Right ventricle myocardium inferior (tissue), 1 donor: Measurements from ENCODE around the gene CAPN14. TPM values are rescaled to one million over a fixed set of nuclear protein-coding genes. Genes with fewer than 3 reads are reported as not detected.

Experiments used
- ATAC-seq: fragments of 200-7000 bp; cut with Tn5 transposase; one replicate; pipeline ENCODE4 v1.9.1; 2020; ENCODE audit warnings: mild to moderate bottlenecking, moderate library complexity
- DNase-seq: peaks from one replicate; pipeline ENCODE4 v3.0.0; 2021; ENCODE audit errors: missing footprints
- intact Hi-C: fragments of 100-400 bp; cut with DNase I; formaldehyde crosslinking; loops from one replicate; pipeline ENCODE4 v1.11.0; 2022
- total RNA-seq: library from RNA; stranded (reverse); fragmentation: NEBNext Ultra II Directional; extraction: Animal tissue kit (Norgen Biotek cat#: 25700); gene quantifications from one replicate; pipeline ENCODE4 v1.2.1, GENCODE V29; 2021
- donor health status: DM: no; HTN: yes; CAD: no; lungs with severe emphysema.

Gene CAPN14
- total RNA-seq, 1 donor from 2014 or later = 0.35 TPM

DNA sequence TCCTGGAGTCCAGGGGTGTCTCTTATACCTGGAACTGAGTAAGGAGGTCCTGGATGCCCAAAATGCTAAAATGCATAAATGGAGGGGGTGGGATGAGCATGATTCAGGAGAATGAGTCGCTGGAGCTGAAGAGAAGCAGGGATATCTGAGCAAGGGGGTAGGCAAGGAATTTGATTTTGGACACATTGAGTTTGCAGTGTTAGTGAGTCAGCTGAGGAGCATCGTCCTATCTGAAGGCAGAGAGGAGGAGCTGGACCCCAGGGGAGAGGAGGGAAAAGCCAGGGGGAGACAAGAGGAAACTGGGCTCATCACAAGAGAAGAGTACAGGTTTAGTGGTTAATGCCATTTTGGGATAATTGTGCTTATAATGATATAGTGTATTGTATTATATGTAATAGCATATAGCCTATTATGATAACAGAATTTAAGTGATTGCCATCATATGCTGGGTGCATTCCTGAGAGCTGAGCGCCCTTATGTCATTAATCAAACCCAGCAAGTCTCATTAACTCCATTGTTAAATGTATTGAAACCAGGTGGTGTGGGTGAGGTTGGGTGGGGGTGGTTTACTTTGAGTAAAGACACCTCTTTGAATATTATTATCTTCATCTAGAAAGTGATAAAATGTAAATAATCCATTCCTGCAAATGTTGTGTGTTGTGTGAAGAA is 29.0 kb upstream of the CAPN14 start:
- ATAC-seq = no peak
- no peak for DNase-seq
- intact Hi-C loops = no loop called here

DNA sequence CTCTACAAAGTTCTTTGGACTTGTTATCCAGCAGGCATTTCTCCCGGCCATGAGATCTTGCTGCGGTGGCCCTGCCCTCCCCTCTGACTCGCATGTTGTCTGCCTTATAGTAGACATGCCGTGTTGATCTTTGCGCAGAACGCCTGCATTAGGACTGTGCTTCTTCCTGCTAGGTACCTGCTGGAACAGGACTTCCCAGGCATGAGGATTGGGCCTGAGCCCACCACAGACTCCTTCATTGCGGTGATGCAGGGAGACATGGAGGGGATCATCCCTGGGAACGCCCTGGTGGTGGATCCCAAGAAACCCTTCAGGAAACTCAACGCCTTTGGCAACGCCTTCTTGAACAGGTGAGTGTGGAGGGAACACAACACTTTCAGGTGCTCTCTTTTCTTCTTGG is 26.8 kb upstream of the CAPN14 start:
- ATAC-seq (no peak), DNase-seq (no peak)
- intact Hi-C loops = no loop called here

DNA sequence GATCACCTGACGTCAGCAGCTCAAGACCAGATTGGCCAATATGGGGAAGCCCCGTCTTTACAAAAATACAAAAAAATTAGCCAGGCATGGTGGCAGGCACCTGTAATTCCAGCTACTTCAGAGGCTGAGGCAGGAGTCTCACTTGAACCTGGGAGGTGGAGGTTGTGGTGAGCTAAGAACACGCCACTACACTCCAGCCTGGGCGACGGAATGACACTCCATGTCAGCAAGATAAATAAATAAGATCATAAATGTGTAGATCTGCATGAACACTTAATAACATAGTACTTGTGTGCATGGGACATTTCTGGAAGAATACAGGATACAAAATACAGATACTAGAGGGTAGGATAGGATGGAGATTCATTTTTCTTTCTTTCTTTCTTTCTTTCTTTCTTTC is 25.7 kb upstream of the CAPN14 start:
- intact Hi-C loops = no loop called here
- no peak for DNase-seq
- no peak for ATAC-seq

DNA sequence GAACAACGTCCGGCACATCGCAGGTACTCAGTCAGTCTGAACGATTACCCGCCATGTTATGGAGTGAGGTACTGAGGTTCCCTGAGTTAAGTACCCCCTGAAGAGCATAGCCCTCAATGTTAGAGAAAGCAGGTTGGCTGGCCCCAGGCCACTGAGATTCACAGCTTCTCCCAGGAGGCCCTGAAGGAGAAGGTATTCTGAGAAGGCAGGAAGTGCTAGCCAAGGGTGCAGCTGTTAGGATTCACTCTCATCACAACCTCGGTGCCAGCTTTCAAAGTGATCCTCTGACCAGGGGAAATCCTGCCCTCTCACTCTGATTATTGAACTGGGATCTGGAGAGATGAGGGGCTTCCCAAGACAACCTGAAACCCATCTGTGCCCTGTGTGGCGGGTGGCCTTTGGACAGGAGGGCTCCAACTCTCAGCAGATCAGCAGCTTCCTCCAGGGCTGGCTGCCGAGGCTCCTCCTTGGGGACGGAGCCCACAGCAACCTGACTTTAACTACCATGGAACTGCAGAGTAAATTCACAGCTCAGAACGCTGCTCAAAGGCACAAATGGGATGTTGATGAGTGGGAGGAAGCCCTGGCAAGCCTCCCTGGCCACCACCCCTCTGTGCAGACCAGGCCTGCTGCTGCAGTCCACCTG is 24.4 kb upstream of the CAPN14 start:
- DNase-seq = no peak
- no peak for ATAC-seq
- intact Hi-C loops = no loop called here

DNA sequence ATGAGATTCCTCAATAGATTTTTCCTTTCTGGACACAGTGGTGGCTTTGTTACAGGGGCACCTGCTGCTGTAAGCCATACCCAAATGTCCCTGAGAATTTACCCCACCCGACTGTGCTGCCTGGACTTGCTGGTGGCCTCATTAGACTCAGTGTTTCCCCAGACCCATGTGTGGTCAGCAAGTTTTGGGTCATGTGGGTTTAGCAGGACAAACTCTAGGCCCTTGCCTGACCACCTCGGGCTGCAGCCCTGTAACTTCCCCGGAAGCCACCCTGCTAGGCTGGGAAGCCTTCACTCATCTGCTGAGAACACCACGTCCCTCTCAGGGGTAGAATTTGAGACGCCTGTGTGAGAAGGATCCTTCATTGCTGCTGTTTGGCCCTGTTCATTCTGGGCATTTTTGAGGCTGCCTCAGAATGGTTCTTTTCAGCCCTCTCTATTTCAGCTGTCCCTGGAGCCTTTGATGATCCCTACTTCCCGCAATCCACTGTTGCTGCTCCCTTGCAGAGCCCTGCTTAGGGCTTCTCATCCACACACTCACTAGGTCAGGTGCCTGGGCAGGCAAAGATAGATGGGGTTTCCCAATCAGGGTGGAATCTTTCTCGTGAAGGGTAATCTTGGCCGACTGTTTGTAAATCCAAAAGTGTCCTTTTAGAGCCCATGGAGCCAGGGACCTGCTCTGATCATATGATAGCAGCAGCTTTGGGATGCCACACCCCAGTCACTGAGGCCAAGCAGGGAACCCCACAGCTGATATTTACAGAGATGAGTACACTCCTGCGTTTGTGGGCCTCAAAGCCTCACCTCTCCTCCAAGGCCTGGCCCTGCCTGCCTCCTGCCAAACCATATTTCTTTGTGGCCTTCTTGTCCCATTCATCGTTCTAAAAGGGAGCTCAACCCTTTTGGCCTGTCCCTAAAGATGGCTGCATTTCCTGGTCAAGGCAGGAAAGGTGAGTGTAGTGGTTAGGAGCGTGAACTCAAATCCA is 23.4 kb upstream of the CAPN14 start:
- no peak for DNase-seq
- no peak for ATAC-seq
- intact Hi-C loops = no loop called here

DNA sequence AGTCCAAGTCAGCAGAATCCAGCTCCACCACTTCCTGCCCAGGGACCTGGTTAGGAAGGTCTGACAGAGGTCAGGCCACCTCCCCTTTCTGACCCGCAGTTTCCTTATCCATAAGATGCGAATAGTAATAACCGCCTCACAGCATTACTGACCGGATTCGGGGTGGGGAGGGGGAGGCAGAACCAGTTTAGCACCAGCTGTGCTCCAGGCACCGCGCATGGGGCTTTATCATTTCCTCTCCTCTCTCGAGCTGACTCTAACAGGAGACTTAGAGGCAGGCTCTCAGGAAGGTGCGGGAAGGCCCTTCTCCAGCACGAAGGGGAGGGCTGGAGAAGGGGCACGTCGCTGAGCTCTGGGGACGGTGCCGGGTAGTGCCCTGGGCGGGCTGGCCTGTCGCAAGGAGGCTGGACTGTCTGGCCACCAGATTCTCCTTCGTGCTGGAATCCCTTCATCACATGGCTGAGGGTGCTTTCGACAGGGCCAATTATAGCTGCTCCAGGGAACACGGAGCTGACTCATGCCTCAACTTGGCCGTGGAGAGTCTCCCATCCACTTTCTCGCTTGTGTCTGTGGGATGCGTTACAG is 22.4 kb upstream of the CAPN14 start:
- DNase-seq (peak; percentile 78), ATAC-seq (peak; percentile 90)
- intact Hi-C loops = loop anchor here (5.0 to 10.0 kb wide), 2 partner anchors 38 to 525 kb away; no protein-coding TSS in a partner anchor

DNA sequence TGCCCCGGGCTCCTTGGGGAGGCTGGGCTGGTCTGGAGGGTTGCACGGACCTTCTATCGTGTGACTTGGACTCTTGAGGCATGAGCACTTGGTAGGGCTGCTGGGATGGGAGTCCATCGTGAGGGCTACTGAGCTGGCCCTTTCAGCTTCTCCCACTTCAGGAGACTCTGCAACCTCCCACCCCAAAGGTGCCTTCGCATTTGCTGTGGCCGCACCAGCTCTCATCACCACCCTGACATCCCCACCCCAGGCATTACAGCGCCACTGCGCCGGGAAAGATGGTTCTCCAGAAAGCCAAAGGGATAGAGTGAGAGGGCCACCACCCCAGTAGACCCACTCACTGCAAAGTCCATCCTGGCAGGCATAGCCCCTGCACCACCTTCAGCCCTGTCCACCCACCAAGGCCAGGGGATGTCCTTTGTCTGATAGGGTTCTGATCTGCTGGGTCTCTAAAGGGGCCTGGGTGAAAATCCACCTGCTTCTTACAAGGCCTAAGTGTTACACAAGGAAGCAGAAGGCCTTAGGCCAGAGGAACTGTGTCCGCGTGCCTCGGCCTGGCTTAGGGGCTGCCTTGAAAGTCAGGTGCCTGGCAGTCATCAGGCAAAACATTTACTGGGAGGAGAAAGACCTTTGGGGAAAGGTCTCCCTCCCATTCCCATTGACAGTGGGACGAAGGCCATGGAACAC is 21.7 kb upstream of the CAPN14 start:
- ATAC-seq (no peak), DNase-seq (no peak)
- intact Hi-C loops = loop anchor here (5.0 to 10.0 kb wide), 2 partner anchors 38 to 524 kb away; no protein-coding TSS in a partner anchor

DNA sequence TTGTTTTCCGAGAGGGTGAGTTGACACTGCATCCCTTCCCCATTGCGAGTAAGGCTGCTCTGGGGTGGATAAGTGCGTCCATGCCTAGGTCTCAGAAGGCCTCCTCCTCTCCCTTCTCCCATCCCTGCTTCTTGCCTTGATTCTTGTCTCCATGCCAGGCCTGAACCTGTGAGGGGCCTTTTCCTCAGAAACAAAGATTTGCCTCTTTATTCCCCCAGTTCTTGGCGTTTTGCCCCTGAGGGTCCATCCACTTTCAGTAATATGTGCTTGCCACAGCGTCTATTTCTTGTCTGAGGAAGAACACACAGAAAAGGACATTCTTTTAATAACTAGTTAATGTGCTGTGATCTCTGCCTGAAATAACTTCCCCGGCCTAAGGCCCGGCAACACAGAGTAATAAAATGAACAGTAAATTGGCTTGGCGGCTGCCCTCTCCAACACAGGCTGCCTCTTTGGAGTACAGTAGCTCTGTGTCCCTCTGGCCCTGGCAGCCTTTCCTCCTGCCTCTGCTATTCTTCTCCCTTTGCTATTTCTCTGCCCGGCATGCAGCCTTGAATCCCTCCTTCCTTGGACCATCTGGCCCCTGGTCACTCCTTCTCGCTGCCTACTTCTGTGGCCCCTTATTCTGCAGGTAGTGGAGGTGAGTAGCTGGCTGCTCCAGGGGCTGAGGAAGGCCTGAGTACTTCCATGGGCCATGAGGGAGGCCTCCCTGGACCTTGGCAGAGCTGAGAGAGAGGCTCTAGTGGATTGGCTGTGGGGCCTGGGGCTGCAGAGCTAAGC is 21.0 kb upstream of the CAPN14 start:
- DNase-seq (no peak), ATAC-seq (no peak)
- intact Hi-C loops = loop anchor here (5.0 to 10.0 kb wide), 2 partner anchors 39 to 524 kb away; no protein-coding TSS in a partner anchor

DNA sequence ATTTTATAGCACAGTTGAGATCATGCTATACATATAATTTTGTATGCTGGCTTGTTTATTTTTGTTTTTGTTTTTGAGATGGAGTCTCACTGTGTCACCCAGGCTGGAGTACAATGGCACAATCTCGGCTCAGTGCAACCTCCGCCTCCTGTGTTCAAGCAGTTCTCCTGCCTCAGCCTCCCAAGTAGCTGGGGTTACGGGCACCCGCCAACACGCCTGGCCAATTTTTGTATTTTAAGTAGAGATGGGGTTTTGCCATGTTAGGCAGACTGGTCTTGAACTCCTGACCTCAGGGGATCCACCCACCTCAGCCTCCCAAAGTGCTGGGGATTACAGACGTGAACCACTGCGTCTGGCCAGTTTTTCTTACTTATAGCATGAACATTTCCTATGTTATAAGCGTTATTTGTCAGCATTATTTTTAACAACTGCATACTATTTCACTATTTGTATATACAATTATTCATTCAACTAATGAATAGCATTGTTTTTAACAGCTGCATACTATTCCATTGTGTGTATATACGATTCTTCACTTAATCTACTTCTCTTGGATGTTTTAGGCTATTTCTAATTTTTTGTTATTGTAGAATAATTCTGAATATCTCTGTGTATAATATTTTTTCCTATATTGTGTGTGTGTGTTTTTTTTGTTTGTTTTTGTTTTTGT is 20.2 kb upstream of the CAPN14 start:
- intact Hi-C loops = loop anchor here (5.0 to 10.0 kb wide), 2 partner anchors 40 to 523 kb away; no protein-coding TSS in a partner anchor
- DNase-seq (no peak), ATAC-seq (no peak)

DNA sequence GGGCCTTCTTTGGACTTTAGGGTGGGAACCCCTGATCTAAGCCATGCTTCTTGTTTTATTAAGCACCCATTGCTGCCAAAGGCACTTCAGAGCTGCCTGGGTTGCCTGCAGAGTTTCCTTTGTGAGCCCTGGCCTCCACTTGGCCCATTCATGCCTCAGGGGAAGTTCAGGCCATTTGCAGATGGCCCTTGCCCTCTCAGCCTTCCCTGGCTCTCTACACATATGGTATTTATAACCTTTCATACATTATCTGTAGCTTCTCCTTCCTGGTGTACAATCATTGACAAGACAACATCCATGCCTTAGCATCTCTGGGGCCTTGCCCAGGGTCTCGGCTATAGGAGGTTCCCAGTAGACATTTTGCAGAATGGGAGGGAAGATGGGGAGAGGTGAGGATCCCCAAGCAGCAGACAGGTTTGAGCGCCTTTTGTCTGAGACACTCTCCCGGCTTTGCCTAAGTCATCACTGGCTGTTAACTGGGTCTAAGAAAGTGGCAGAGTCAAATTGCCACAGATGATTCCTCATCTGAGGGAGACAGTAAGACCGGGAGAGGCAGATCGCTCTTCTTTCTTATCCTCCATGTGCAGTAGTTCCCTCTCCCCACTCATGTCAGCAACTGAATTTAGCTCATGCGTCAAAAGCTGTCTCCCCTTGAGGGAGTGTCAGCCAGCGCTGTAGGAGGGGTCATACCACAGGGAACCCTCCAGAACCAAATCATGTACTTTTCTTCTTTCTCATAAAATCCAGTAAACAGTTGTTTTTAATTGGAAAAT is 19.3 kb upstream of the CAPN14 start:
- no peak for DNase-seq
- intact Hi-C loops = loop anchor here (5.0 to 10.0 kb wide), 2 partner anchors 41 to 522 kb away; no protein-coding TSS in a partner anchor
- ATAC-seq = no peak

DNA sequence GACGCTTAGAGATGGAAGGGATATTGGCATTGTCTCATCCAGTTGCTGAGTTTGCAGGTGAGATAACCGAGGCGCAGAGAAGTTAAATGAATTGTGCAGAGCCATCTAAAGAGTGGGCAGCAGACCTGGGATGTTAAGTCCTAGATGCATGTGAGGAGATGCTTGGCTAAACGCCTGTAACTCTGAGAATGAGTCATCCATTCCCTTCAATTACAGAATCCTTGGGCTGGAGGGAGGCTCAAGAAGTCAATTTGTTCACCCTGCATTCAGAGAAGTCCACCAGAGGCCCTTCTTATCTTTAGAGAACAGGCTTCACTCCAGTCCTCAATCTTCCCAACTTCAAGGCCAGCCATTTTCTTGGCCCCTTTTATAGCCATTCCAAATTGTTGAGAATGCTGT is 18.2 kb upstream of the CAPN14 start:
- ATAC-seq = no peak
- DNase-seq = no peak
- intact Hi-C loops = loop anchor here (5.0 to 10.0 kb wide), 2 partner anchors 42 to 521 kb away; no protein-coding TSS in a partner anchor

DNA sequence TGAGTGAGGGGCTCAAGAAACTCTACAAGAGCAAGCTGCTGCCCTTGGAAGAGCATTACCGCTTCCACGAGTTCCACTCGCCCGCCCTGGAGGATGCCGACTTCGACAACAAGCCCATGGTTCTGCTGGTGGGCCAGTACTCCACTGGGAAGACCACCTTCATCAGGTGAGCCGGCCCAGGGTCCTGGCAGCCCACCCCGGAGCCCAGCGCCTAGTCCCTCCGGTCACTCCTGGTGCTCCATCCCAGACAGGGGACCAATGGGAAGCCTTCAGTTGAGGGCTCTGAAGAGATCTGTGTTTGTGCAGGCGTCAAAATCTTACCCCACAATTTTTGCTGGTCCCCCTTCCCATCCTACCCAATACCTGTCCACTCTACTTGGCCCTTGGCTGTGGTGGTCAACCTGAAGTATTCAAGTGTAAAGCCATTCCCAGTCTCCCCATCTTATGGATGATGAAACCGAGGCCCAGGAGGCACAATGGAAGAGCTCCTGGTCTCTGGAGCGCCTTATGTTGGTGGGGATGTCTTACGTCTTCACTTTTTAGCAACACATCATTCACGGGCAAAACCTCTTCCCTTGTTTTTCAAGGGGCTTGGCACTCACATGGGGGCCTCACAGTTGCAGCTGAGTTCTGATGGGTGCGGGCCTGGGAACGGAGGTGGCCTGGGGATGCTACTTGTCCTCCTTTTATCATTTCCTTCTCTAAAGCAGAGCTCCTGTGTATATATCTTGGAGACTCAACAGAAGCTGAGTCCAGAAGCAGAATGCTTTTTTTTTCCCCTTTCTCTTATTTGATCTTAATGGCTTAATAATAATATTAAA is 17.6 kb upstream of the CAPN14 start:
- intact Hi-C loops = loop anchor here (5.0 to 10.0 kb wide), 3 partner anchors 42 to 520 kb away; no protein-coding TSS in a partner anchor

DNA sequence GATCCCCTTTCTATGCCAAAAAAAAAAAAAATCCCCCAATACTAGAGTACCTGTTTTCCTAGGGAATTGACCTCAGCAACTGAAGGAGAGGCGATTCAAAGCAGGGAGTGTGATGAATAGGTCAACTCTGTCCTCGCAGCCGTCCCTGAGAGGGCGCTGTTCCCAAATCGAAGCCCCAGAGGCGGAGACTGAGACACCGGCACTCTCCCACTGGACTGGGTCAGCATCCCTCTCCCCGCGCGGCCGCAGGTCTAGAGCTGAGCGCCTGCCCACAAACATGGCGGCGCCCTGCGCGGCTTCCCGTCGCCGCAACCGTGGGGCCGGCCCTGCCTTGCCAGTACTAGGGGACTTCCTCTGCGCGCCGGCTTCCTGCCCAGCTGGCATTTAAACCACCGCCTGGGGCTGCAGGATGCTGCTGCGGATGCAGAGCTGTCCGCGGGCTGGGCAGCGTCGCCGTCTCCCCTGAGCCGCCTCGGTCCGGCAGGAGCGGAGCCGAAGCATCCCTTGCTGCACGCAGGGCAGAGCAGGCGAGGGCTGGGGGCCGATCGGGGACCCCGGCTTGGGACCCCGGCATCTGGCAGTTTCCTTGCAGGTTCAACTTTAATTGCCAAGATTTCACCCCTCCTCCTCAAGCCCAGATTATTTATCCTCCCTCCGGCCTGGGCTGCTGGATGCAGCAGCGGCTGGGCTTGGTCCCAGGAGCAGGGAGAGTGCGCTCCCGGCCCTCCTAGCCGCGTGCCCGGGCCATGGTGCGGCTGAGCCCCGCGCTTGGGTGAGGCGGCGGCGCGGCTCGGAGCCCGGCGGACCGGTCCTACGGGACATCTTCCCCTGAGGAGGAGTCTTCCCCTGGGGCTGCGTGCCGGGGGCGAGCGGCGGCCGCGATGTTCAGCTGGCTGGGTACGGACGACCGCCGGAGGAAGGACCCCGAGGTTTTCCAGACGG is 16.7 kb upstream of the CAPN14 start, which contains the start of gene EHD3:
TSS of gene EHD3 (plus strand) at position 412 of the 942 bp plus-strand sequence. CDS start at position 882, 470 bp downstream.
- intact Hi-C loops = loop anchor here (1.0 to 10.0 kb wide), 3 partner anchors 68 to 519 kb away; no protein-coding TSS in a partner anchor
- ATAC-seq = peak; percentile 92
- DNase-seq = peak; percentile 95

More for the DNA sequence above, 17.6 kb upstream of the CAPN14 start:
- ATAC-seq = no peak
- DNase-seq = no peak

DNA sequence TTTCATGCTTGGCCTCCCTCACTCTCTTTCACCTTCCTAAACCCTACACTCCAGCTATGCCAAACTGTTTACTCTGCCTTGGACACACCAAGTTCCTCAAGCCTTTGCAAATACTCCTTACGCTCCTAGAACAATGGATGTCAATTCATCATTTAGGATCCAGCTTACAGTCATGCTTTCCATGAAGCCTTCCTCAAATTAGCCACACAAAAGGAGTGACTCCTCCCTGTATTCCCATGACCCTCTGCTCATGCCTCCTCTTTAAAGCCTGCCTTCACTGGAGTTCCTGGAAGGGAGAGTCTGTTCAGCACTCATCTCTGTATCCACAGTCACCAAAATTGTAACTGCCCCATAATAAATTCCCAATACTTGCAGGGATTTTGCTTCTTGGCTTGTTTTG is 15.9 kb upstream of the CAPN14 start:
- intact Hi-C loops = loop anchor here (1.0 to 10.0 kb wide), 3 partner anchors 69 to 518 kb away; no protein-coding TSS in a partner anchor
- no peak for DNase-seq
- no peak for ATAC-seq
